ENCODE results near the gene CMTM8. TPM values are rescaled to one million over a fixed set of nuclear protein-coding genes. Genes with fewer than 3 reads are reported as not detected.

CMTM8 gene
- polyA plus RNA-seq, 3 donors: 9.2 to 10.8 (median 10.5) TPM

- no peak for DNase-seq
These were observed 23.7 kb downstream of the CMTM8 start for GRCh38 chr3:32262201-32262600.

- DNase-seq: no peak
These were observed 35.8 kb downstream of the CMTM8 start for GRCh38 chr3:32274306-32274705.

- no peak for DNase-seq
These were observed 37.0 kb downstream of the CMTM8 start for GRCh38 chr3:32275506-32275905.

- no peak for DNase-seq
These were observed 37.9 kb downstream of the CMTM8 start for GRCh38 chr3:32276279-32276841.

- DNase-seq: no peak
These were observed 40.2 kb downstream of the CMTM8 start for GRCh38 chr3:32278714-32279113.

GRCh38 chr3:32280262-32280910, 41.9 kb downstream of the CMTM8 start:
- no peak for DNase-seq

GRCh38 chr3:32281570-32282106, 43.2 kb downstream of the CMTM8 start:
- DNase-seq: no peak

GRCh38 chr3:32282578-32283154, 44.2 kb downstream of the CMTM8 start:
- no peak for DNase-seq

GRCh38 chr3:32283304-32283703, 44.8 kb downstream of the CMTM8 start:
- DNase-seq: no peak

- no peak for DNase-seq
These were observed 46.1 kb downstream of the CMTM8 start for GRCh38 chr3:32284443-32285212.

- DNase-seq: peak; percentile 55
These were observed 47.4 kb downstream of the CMTM8 start for GRCh38 chr3:32285891-32286290.

GRCh38 chr3:32288819-32289218, 50.3 kb downstream of the CMTM8 start:
- no peak for DNase-seq

GRCh38 chr3:32290619-32291018, 52.1 kb downstream of the CMTM8 start:
- no peak for DNase-seq

GRCh38 chr3:32292085-32292796, 53.8 kb downstream of the CMTM8 start:
- DNase-seq: no peak

- no peak for DNase-seq
These were observed 55.4 kb downstream of the CMTM8 start for GRCh38 chr3:32293903-32294302.

GRCh38 chr3:32296251-32297204, 58.0 kb downstream of the CMTM8 start:
- peak; percentile 54 for DNase-seq

GRCh38 chr3:32297366-32297765, 58.9 kb downstream of the CMTM8 start:
- no peak for DNase-seq

GRCh38 chr3:32301426-32301825, 62.9 kb downstream of the CMTM8 start:
- DNase-seq: no peak

- DNase-seq: no peak
These were observed 64.3 kb downstream of the CMTM8 start for GRCh38 chr3:32302601-32303398.

GRCh38 chr3:32303399-32303747, 64.9 kb downstream of the CMTM8 start:
- DNase-seq: no peak
